ENCODE measurements around the gene CARD14. TPM values are rescaled to one million over a fixed set of nuclear protein-coding genes. Genes with fewer than 3 reads are reported as not detected.

Gene CARD14
- total RNA-seq, 4 donors from 2014 or later = 0.14 to 0.75 (median 0.48) TPM; not detected in 1

GRCh38 chr17:80138856-80139426 is 30.9 kb upstream of the CARD14 start:
- in situ Hi-C loops (cut with MboI; ENCODE audit: low pct_ligation_motif_present in 1 of 4, low pct_unique_long_range_greater_than_20kb in 1 of 4, low sequenced_read_pairs in 3 of 4) (no loop called here), intact Hi-C loops (cut with DNase I; ENCODE audit: low total_unique reads) (no loop called here)
- H3K4me1 ChIP-seq = peaks cover 0 to 10% (median 0%) of the 10 kb centered on the region in 4 donors
- H3K27ac ChIP-seq = peak overlapping the region; percentile 24 to 49 (median 26)
- no peaks in the 10 kb centered on the region for H3K27me3 ChIP-seq
- no peak overlapping the region for H3K4me3 ChIP-seq
- TF ChIP-seq EP300 (IDR thresholded peaks at IDR 0.05; ENCODE audit: low read depth) (no peak), CTCF (IDR thresholded peaks at IDR 0.05) (no peak), POLR2A (IDR thresholded peaks at IDR 0.05) (no peak), POLR2AphosphoS5 (IDR thresholded peaks at IDR 0.05) (no peak)
- peaks cover 0 to 84% (median 39%) of the 10 kb centered on the region in 4 donors for H3K36me3 ChIP-seq
- H3K9me3 ChIP-seq = no peaks in the 10 kb centered on the region
- 61 to 88% methylated on average over 3 to 18 of the region's 18 CpGs for WGBS, 2 donors (ENCODE audit: low coverage in 1 of 2)
- DNase-seq = peak; percentile 69

GRCh38 chr17:80141463-80142165 is 28.2 kb upstream of the CARD14 start:
- H3K4me3 ChIP-seq = no peak overlapping the region
- H3K27ac ChIP-seq = no peak overlapping the region
- no peak for DNase-seq
- WGBS, 2 donors (ENCODE audit: low coverage in 1 of 2) = 90 to 92% methylated on average over 2 to 7 of the region's 7 CpGs
- in situ Hi-C loops (cut with MboI; ENCODE audit: low pct_ligation_motif_present in 1 of 4, low pct_unique_long_range_greater_than_20kb in 1 of 4, low sequenced_read_pairs in 3 of 4) (no loop called here), intact Hi-C loops (cut with DNase I; ENCODE audit: low total_unique reads) (no loop called here)
- TF ChIP-seq EP300 (IDR thresholded peaks at IDR 0.05; ENCODE audit: low read depth) (no peak), POLR2A (IDR thresholded peaks at IDR 0.05) (no peak), POLR2AphosphoS5 (IDR thresholded peaks at IDR 0.05) (no peak), CTCF (IDR thresholded peaks at IDR 0.05) (no peak)
- H3K4me1 ChIP-seq = peaks cover 11 to 27% (median 14%) of the 10 kb centered on the region in 4 donors
- peaks cover 0 to 59% (median 25%) of the 10 kb centered on the region in 4 donors for H3K36me3 ChIP-seq
- no peaks in the 10 kb centered on the region for H3K27me3 ChIP-seq
- no peaks in the 10 kb centered on the region for H3K9me3 ChIP-seq

- no peaks in the 10 kb centered on the region for H3K27me3 ChIP-seq
- in situ Hi-C loops (cut with MboI; ENCODE audit: low pct_ligation_motif_present in 1 of 4, low pct_unique_long_range_greater_than_20kb in 1 of 4, low sequenced_read_pairs in 3 of 4) = no loop called here
- H3K36me3 ChIP-seq = peaks cover 0 to 46% (median 21%) of the 10 kb centered on the region in 4 donors
- 93 to 94% methylated on average over 3 to 6 of the region's 6 CpGs for WGBS, 2 donors (ENCODE audit: low coverage in 1 of 2)
- no peak overlapping the region for H3K4me3 ChIP-seq
- peaks cover 11 to 29% (median 15%) of the 10 kb centered on the region in 4 donors for H3K4me1 ChIP-seq
- intact Hi-C loops (cut with DNase I; ENCODE audit: low total_unique reads) = no loop called here
- no peak for TF ChIP-seq POLR2A (IDR thresholded peaks at IDR 0.05)
- TF ChIP-seq EP300 (IDR thresholded peaks at IDR 0.05; ENCODE audit: low read depth) = no peak
- no peak for TF ChIP-seq POLR2AphosphoS5 (IDR thresholded peaks at IDR 0.05)
- no peak for TF ChIP-seq CTCF (IDR thresholded peaks at IDR 0.05)
- H3K9me3 ChIP-seq = no peaks in the 10 kb centered on the region
- H3K27ac ChIP-seq = no peak overlapping the region
- DNase-seq = no peak
Measured at GRCh38 chr17:80142929-80143328, 26.9 kb upstream of the CARD14 start.
